GM21619 (cell line): Measurements from ENCODE around the gene GRWD1.

ENCODE experiments used
- ATAC-seq: cut with Tn5 transposase; IDR thresholded peaks from one replicate; pipeline ENCODE4 v1.9.1; 2021; ENCODE audit not compliant: unreplicated experiment

Gene GRWD1

DNA sequence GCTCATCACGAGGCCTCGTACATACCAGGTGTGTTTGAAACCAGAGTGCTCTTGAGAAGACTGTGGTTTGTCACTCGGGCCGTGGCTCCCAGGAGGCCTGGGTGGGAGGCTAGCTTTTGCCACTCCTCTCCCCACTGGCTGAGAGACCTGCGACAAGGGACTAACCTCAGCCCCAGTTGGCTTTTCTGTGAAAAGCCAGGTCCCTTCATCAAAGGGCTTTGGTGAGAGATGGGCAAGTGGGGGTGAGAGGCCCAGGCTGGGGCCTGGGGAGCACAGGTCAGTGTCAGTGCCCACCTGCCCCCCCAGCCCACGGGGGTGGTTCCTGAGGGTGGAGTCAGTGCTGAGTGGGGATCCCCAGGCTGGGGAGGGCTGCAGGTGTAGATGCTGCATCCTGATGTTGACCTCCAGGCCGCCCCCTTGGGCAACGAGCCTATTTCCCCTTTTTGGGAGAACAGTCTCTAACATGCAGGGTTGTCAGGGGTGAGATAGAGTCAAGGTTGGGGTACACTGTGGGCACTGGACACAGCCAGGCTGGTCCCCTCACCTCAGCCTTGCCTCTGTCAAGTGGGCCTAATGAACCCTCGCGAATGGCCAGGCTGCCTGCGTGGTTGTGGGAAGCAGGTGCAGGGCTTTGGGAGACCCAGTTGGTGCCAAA is 10.3 kb downstream of the GRWD1 start:
- ATAC-seq, result no peak

DNA sequence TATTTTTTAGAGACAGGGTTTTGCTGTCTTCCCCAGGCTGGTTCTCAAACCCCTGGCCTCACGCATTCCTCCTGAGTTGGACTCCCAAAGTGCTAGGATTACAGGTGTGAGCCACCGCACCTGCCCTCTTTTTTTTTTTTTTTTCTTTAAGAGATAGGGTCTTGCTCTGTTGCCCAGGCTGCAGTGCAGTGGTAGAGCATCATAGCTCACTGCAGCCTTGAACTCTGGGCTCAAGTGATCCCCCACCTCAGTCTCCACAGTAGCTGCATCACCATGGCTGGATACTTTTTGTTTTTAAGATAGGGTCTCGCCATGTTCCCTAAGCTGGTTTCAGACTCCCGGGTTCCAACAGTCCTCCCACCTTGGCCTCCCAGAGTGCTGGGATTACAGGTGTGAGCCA is 11.1 kb downstream of the GRWD1 start:
- no peak for ATAC-seq

- no peak for ATAC-seq
These were observed 12.2 kb downstream of the GRWD1 start for GRCh38 chr19:48458016-48458415.

GRCh38 chr19:48461651-48461981 is 15.8 kb downstream of the GRWD1 start:
- no peak for ATAC-seq

DNA sequence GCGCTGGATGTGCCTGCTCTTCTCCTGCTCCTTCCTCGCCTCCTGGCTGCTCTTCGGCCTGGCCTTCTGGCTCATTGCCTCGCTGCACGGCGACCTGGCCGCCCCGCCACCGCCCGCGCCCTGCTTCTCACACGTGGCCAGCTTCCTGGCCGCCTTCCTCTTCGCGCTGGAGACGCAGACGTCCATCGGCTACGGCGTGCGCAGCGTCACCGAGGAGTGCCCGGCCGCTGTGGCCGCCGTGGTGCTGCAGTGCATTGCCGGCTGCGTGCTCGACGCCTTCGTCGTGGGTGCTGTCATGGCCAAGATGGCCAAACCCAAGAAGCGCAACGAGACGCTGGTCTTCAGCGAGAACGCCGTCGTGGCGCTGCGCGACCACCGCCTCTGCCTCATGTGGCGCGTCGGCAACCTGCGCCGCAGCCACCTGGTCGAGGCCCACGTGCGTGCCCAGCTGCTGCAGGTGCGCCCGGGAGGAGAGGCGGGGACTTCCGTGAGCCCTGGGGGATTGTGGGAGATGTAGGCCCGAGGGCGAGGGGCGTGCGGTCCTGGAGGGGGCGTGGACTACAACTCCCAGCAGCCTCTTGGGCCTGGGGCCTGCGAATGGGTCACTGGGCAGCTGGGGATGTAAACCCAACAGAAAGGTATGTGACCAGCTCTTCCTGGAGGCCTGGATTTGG is 16.3 kb downstream of the GRWD1 start:
- ATAC-seq, result no peak

DNA sequence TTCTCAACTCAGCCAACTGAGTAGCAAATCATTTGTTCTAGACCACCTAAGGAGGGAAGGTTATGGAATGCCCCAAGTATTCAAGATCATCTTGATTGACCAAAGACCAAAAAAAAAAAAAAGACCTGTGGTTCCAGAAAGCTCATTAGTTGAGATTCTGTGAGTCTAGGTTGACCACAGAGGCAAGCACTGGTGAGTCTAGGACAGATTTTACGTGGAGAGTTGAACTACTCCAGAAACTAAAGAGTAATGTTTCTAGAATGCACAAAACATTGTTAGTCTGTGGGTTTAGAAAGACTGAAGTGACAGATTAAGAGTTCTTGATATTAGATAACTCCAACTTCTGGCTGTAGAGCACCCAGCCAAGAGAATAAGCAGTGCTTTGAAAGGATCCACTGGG is 19.4 kb downstream of the GRWD1 start:
- ATAC-seq, result no peak

GRCh38 chr19:48466561-48467325 is 21.0 kb downstream of the GRWD1 start:
- ATAC-seq, result no peak

- peak; percentile 83 for ATAC-seq
These were observed 23.0 kb downstream of the GRWD1 start for GRCh38 chr19:48468772-48469288.

- ATAC-seq, result peak; percentile 17
These were observed 23.6 kb downstream of the GRWD1 start, which contains the start of gene CYTH2 for GRCh38 chr19:48469289-48469881. Gene CYTH2, plus strand, starts transcription at chr19:48469369. Its CDS starts 139 bp downstream, at chr19:48469508.

- ATAC-seq, result no peak
These were observed 24.3 kb downstream of the GRWD1 start for GRCh38 chr19:48469934-48470680.

- no peak for ATAC-seq
These were observed 25.1 kb downstream of the GRWD1 start for GRCh38 chr19:48470856-48471255.

DNA sequence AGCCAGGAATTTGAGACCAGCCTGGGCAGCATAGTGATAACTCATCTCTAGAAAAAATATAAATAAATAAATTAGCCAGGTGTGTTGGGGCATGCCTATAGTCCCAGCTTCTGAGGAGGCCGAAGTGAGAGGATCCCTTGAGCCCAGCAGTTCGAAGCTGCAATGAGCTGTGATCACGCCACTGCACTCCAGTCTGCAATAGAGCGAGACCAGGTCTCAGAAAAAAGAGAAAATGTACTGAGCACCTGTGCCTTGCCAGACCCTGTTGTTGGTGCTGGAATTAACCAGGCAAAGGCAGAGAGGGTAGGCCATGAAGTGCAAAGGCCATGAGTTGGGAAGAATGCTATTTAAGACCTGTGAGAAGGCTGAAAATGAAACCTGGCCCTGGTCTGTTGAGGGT is 26.1 kb downstream of the GRWD1 start:
- no peak for ATAC-seq

- ATAC-seq, result no peak
These were observed 27.6 kb downstream of the GRWD1 start for GRCh38 chr19:48473161-48473966.

DNA sequence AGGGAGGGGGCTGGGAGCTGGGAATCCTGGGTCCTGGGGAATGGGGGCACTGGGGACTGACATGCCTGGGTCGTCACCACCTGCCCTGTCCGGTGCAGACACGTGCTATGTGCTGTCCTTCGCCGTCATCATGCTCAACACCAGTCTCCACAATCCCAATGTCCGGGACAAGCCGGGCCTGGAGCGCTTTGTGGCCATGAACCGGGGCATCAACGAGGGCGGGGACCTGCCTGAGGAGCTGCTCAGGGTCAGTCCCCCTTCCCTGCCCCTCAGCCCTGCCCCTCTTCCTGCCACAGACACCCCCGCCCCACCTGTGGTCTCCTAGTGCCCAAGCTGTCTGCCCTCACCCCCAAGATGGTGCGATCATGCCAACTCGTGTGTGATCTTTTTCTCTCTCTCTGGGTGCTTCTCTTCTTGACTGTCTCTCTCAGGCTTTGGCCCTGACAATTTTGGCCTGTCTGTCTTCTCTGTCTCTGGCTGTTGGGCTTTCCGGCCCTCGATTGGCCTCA is 28.4 kb downstream of the GRWD1 start:
- no peak for ATAC-seq

DNA sequence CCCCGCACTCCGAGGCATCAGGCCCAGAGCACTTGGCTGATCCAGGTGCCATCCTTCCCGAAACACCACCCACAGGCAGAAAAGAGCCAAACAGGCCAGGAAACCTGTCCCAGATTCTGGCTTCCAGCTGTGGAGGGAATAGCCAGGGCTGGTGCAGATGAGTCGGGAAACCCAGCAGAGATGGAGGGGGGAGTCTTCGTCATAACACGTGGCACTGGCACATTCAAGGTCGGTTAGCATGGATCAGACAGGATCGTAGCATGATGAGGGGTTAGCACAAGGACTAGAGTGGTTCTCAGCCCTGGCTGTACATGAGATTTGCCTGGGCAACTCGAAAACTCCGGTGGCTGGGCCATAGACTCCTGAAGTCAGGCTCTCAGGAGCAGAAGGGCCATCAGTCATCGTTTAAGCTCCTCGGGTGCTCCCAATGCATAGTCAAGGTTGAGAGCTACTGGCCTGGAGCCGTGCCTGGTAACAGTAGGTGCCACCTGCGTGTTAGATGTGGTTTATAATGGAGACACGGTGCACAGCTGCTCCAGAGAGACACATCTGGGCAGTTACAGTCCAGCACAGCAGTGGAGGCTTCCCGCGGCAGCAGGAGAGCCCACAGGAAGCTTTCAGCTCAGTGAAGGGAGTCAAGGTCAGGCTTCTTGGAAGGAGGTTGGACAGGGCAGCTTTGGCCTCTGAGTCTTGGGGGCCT is 29.7 kb downstream of the GRWD1 start:
- no peak for ATAC-seq

DNA sequence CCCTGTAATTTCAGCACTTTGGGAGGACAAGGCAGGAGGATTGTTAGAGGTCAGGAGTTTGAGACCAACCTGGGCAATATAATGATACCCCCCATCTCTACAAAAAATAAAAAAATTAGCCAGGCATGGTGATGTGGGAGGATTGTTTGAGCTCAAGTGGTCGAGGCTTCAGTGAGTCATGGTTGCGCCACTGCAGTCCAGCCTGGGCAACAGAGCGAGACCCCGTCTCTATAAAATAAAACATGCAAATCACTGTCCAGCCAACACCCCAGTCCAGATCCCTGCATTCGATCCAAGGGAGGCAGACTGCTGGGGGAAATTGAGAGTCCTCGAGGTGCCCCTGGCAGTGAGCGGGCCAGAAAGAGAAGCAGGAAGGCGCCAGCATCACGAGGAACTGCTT is 30.4 kb downstream of the GRWD1 start:
- no peak for ATAC-seq

- no peak for ATAC-seq
These were observed 31.4 kb downstream of the GRWD1 start for GRCh38 chr19:48477067-48477685.

- ATAC-seq, result no peak
These were observed 32.0 kb downstream of the GRWD1 start for GRCh38 chr19:48477698-48478338.
